GM23338 (cell line): ENCODE data around the gene CHAC1.

Source experiments
- CTCF ChIP-seq, 2 experiments: fragments of 200-600 bp in 1 of 2; sonication (generic) in 1 of 2; conservative IDR thresholded peaks; 2 replicates each; pipeline versions ENCODE4 v1.5.1 to v1.6.1; 2016 to 2017; ENCODE audit warnings: antibody characterized with exemption in 2 of 2, low read depth in 2 of 2, mild to moderate bottlenecking in 2 of 2, moderate library complexity in 1 of 2
- EZH2 ChIP-seq: fragments of 200-600 bp; sonication (generic); IDR thresholded peaks from one replicate; pipeline ENCODE4 v1.8.0; 2017; ENCODE audit warnings: antibody characterized with exemption, mild to moderate bottlenecking, low read depth; ENCODE audit not compliant: unreplicated experiment

GRCh38 chr15:40918146-40918798, 35.0 kb upstream of the CHAC1 start:
- TF ChIP-seq CTCF (conservative IDR thresholded peaks at IDR 0.05; ENCODE audit: low read depth in 2 of 2) (no peak), EZH2 (no peak)
